ENCODE results near the gene NCK2.

NCK2 gene

DNA sequence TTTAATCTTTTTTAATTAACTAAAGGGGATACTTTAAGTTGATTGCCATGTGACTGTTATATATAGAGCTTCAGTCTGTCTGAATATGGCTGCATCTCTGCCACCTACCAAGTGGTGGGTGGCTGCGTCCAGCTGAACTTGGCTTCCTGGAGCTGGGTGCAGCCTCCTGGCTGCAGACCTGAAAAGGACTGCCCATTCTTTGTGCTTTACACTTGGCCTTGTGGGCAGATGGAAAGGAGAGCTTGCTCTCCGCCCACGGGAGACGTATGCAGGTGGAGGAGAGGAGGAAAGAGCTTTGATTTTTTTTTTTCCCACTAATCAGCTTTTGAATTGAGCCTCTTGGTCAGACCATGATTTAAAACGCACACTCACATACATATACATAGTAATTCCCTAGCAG is 34.7 kb downstream of the NCK2 start:
- no peak for DNase-seq

DNA sequence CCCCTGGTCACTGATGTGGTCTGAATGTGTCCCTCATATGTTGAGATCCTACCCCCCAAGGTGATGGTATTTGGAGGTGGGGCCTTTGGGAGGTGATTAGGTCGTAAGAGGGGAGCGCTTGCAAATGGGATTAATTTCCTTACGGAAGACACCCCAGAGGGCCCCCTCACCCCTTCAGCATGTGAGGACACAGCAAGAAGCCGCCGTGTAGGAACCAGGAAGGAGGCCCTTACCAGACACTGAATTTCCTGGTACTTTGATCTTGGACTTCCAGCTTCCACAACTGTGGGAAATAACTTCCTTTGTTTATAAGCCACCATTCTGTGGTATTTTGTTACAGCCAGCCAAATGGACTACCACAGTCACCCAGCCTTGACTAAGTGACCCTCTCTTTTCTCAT is 35.9 kb downstream of the NCK2 start:
- no peak for DNase-seq

DNA sequence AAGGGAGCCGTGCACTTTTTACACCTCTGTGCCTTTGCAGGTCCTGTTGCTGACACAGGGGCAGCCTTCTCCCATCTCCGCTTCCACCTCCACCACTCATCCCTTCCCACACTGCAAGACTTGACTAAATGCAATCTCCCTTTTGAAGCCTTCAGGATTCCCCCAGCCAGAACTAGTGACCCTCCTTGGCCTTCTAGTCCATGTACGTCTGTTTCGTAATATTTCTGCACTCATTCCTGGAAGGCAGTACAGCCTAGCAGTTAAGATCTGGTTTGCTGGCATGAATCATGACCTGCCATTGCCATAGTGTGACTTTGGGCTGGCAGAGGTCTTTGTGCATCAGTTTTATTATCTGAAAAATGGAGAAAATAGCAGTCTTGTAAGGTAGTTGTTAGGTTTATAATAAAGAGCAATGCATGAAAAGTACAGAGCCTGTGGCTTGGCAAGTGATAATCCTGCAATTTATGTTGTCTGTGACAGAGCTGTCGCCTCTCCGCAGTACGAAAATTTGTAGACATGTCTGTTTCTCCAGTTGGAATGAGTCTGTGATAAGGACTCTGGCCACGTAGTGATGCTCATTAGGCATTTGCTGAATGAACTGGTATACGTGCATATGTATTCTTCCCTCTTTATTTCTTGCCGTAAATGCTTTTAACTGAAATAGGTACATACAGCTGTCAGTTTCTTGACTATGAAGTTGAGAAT is 36.7 kb downstream of the NCK2 start:
- DNase-seq, result no peak

DNA sequence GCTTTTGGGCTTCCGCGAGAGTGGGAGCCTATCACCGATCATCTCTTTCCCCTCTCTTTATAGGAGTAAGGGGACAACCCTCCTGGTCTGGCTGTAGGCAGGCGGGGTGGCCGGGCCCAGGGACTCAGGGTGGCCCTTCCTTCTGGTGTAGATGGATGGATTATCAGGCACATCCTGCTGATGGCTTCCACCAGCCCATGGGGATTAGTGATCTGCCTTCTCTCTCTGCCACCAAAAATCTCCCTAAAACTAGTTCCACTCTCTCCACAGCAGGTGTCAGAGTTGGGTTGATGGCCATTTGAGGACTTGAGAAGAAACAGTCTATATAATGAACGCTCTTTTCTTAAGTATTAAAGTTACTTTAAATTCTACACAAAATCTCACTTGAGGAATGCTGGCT is 37.4 kb downstream of the NCK2 start:
- no peak for DNase-seq

DNA sequence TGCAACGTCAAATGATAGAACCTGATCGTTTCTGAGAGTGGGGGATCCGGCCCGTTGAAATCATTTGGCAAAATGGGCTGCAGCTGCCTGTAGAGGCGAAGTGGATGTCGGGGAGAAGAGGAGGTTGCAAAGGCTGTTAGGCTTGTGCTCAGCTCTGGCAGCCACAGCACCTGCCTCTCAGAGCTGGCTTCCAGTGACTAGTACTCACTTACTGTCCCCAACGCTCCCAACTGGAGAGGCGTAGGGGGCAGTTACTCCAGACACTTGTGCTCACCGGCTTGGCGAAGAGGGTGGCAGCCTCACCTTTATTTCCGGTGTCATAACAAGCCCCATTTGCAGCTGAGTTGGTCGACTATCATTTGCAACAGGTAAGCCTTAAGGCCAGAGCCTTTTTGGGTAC is 37.9 kb downstream of the NCK2 start:
- no peak for DNase-seq

DNA sequence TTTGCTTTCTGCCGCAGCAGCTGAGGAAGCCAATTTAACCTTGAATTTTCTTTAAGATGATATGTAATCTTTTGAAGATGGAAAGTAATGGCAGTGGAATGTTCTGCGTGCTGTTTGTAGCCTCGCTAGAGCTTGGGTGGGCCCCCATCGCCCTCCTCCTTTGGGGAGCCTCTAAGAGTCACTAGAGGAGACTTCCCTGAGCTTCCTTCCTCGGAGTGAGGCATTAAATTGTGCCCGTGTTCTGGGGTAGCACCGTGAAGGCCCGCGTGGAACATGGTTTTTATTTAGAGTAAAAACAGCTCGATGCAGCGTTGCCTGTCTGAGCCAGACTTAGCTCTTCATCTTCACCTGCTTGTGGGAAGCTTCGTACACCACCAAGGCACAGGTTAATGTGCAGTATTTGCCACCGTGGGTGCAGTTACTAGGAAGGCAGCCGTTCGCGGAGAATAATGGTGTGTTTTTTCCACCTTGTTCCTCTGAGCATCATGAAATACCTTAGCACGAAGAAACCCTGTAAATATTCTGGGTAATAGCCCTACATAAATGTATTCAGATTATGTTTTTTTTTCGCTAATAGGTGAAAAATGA is 38.5 kb downstream of the NCK2 start:
- DNase-seq, result no peak

DNA sequence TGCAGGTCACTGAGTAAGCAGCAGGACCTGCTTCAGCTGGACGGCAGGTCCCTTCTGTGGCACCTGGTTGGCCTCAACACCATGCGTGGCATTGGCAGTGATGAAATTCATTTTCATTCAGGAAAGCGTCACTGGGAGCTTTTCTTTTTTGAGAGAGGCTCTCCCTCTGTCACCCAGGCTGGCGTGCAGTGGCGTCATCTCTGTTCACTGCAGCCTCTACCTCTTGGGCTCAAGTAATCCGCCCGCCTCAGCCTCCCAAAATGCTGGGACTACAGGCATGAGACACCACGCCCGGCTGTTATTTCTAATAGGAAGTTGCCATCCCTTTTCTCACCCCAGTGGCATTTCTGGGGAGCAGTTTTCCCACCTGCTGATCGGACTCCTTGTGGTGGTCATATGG is 39.3 kb downstream of the NCK2 start:
- no peak for DNase-seq

DNA sequence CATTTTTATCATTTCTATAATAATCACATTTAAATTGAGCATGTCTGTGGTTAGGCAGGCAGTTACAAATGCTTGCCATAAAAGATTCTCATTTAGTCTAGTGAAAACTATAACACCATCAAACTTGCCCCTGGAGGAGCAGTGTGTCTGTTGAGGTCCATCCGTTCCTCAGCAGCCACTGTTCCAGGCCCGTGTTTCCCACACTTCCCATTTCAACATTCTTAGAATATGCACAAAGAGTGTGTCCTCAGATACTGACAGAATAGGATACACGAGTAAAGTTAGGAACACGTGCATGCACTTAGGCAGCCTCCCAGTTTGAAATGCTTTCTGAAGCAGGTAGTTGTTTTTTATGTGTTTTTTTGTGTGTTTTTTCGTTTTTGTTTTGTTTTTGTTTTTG is 39.9 kb downstream of the NCK2 start:
- no peak for DNase-seq

DNA sequence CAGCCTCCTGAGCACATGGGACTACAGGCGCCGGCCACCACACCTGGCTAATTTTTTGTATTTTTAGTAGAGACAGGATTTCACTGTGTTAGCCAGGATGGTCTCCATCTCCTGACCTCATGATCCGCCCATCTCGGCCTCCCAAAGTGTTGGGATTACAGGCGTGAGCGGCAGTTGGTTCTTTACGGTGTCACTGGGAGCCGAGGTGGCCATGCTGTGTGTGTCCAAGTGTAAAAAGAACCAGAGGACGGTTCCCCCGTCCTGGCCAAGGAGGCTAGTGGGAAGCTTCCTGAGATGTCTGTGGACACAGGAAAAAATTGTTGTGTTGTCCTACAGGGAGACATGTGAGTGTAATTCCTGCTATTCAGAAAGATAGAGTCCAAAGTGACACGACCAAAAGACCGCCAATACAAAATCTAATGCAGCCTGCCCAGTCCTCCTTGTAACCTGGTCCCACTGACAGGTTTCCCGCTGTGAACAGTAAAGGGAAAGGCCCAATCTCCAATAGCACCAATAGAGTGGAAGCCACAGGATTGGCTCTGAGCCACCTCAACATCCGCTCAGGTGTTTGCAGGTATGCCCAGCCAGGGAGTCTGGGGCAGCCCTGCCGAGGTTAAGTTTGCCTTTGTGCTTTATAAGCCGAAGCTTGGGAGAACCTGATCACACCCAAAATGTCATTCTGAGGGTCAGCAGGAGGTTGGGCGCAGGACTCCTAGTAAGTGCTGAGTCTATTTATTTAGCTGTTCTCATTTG is 40.6 kb downstream of the NCK2 start:
- DNase-seq, result no peak

DNA sequence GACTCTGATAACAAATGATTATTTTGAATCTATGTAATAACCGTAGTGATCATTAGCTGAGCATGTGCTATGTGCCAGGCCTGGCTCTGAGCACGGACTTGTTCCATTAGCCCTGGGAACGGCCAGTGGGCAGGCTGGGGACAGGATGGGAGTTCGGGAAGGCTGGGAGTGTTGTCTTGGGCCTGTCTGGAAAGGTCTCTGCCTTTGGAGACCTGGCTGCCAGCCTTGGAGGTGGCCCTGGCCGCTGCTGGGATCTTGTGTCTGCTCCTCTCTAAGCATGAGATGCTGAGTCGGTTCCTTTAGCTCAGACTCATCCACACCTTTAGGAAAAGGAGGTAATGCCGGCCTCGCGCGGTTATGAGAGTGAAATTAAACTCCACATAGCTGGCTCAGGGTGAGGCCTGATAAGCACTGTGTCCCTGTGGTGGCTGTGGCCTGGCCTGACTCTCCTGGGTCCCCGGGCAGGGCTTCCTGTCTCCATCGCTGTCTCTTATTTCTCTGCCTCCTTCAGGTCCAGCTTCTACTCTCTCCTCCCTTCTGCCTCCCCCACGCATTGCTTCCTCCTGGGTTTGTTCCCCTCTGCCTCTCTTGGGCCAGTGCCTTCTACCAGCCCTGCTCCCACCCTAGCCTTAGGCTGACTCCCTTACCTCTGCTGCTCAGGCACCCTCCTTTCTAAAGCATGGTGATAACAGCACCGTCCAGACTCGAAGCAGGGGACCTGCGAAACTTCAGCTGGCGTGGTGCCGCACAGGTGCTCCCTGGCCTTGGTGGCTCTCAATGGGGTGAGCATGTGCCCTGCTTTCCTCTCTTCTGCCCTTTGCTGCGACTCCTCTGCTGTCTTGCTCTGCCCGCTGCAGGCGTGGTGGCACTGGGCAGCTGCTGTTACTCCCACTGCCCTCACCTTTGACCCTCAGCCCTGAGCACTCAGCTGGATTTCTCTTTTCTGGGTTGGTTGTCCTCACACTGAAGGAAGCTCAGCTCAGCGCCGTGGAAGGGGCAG is 41.8 kb downstream of the NCK2 start:
- no peak for DNase-seq

DNA sequence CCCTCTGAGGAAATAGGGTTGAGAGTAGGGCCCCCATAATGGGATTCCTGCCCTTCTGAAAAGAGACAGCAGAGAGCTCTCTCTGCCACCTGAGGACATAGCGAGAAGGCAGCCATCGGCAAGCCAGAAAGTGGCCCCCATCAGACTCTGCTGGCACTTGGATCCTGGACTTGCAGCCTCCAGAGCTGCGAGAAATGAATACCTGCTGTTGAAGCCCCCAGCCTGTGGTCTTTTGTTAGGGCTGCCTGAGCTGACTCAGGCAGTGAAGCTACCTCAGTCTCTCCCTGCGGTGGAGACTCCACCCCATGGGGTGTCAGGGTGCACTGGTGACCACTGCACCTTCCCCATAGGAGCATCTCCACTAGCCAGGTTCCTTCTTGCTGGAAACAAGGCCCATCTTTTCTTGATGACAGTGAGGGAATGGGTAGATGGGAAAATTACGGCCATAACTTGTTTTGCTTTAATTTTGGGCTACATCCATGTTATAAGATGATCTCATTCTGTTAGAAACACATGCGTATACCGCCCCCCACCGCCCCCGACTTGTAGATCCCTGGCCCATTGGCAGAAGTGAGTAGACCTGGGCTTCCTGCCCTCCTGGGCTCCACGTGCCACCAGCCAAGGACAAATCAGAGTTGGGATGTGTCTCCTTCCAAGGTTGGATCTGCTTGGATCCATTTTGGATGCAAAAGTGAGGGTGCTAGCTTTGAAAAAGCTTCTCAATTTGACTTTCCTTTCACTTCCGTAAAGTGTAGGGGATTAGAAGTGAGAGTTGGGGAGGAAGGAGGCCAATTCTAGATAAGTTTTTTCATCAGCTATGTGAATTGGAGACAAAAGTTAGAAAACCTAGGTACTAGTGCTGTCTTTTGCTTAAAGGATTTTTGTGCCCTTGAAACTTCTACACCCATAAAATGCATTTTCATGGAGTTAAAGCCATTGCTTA is 42.9 kb downstream of the NCK2 start:
- DNase-seq, result no peak

DNA sequence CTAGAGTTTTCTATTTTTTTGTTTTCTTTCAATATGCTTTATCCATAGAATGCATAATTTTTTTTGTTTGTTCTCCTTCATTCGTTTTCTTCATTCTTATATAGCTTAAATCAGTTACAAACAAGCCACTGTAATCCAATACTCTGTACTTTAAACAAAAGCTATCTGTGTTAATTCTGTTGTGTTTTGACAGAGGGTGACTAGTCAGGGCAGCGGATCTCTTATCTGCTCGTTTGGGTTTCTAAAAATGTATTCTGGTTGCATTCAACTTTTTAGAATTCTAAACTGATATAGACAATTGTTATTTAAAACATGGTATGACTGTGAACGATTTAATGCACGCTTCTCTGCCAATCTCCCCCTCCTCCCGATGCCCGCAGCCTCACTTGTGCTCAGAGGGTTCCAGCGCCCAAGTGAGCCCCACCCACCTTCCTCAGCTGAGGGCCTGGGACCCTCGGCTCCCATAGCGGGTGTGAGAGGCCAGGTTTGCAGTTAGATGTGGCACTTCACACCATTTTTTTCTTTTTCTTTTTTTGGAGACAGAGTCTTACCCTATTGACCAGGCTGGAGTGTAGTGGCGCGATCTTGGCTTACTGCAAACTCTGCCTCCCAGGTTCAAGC is 44.1 kb downstream of the NCK2 start:
- DNase-seq, result no peak

DNA sequence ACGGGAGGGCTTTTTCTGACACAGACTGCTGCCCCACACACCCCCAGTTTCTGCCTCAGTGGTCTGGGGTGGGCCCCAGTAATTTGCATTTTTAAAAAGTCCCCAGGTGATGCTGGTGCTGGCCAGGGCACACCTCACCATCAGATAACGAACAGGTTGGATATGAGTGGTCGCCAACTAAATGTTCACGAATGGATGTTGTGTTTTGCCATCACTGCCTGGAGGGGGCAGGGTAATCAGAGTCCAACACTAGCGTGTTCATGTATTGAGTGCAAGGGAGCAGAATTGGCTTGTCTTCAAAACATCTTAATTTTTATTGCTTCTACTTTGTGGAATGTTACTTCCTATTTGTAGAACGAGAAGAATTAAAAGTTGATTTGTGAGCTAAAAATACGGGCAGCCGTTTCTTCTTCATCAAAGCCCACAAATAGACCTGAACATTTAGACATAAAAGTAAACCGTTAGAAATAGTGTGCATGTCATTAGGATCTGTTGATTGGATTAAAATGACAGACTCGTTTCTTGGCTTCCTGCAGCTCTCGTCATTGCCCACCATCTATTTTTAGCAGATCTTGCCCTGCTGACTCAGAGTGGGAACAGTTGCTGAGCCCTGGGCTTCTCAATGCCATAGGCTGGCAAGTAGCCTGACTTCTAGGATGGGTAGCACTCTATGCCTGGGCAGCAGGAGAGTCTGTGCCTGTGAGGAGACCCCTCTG is 45.2 kb downstream of the NCK2 start:
- DNase-seq, result no peak

DNA sequence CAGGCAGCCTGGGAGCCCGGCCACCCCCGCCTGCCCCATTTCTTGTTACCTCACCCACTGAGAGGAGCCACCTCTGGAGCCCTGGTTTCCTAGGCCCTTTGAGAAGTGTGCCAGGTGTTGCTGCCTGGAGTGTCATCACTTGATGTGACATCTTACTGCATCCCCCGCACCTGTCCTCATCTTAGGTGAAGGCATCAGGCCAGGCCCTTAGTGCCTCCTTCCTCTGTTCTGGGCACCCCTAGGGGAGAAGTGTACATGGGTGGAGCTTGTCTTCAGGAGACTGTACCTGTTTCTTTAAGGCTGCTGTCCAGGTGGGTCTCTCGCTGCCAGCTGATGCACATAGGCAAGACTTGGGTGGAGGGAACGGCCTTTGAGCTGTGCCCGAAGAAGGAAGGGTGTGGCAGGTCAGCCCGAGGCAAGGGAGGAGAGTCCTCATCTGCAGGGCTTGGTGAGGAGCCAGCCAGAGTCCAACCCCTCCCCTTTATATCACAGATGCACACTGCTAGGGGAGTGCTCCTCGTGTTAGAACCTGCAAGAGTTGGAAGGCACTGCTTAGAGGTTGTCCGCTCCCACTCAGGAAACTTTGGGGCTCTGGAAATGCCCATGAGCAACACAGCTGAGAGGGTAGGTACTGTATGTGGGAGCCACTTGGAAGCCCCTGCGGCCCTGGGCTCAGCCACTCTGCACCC is 45.9 kb downstream of the NCK2 start:
- no peak for DNase-seq

DNA sequence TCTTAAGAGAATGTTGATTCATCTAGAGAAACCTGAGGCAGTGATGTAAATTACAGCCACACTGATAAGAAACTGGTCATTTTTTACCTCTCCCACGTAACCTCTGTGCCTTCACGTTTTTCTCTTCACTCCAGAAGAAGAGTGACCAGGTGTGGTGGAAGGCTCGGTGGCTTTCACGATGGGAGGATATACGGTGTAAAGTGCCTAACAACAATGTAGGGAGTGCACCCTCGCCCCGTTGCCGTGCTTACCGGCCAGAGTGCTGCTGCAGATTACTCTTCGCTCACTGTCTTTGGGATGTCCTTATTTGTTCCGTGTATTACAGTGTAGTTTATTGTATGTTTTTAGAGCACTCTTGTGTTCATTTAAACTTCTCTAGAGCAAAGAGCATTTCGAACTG is 46.5 kb downstream of the NCK2 start:
- DNase-seq, result no peak

DNA sequence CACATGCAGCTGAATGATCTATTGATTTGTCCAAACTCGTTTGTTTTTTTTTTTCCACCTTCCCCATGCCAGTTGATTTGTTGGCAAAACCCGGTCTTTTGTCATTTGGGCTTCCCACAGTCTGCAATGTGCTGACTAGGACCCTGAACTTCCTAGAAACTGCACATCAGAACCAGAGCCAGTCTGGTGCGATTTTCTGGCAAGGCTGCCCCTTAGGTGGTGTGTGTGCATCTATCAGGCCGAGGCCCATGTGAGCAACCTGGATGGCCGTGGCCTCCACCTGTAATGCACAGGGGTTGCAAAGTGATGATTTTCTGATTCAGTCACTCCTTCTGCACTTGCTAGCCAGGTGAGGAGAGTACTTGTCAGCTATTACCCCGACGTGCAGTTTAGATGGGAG is 47.8 kb downstream of the NCK2 start:
- no peak for DNase-seq

DNA sequence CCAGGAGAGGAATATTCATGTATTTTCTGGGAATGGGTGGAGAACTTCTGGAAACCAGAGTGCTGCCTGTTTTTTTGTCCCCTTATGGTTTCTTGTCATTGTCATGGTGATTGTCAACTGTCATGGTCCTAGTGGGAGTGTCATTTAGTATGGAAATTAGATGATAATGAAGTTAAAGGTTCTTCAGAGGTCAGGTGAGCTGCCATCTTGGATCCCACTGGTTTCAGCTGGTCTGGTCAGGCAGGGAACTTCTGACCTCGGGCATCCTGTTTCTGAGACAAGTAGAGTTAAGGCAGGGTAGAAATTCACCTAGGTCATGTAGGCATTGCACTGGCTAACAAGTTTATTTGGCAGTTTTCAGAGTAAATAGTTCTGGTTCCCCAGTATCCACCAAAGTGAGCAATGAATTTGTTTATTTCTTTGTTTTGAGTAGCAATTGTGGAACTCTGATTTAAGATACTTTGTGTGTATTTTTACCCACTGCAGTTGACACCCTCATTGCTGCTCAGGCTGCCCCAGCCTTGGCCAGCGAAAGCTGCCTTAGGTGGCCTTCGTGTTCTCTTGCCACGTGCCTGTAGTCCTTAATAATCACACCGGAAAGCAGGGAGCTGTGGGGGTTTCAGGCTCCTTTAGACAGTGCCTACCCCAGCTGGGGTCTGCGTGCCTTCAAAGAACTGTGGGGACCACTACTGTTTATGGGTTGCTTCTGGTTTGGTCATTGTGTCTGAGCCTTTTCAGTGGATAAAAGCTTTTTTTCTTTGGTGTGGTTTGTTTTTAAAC is 48.7 kb downstream of the NCK2 start:
- DNase-seq, result no peak

DNA sequence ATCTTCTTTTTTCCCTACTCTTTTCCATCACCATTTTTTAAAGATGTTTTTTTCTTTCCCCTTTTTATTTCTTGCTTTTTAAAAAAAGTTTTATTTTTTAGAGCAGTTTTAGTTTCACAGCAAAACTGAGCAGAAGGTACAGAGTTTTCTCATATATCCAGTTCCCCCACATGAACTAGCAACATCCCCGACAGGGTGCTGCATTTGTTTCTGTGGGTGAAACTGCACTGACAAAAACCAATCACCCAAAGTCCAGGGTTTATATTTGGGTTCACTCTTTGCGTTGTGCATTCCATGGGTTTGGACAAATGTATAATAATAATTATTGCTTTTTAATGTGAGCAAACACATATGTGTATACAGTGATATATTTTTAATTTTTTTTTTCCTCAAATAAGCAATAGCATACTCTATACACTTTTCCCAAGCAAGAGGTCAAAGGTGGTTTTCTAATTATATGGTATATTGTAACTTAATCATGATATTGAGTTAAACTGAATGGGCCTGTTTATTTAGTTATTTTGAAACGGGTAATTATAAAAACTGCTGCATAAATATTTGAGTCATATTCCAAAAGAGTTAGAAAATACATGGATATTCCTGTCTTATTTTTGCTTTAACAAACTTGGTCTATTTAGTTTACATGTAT is 50.3 kb downstream of the NCK2 start:
- DNase-seq, result no peak

DNA sequence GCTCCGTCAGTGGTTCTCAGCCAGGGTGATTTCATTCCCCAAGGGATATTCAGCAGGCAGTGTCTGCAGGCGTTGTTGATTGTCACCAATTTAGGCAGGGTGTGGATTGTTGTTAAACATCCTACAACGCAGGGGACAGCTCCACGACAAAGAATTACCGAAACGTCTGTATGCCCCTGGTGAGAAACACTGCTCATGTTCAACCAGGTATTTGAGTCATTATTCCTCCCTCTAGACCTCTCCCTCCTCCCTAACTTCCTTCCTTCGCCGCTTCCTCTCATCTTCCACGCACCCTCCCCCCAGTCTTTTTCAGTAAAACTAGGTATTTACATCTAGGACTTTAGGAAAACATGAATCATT is 50.8 kb downstream of the NCK2 start:
- no peak for DNase-seq
